Nephron progenitor cell (in vitro differentiated cells): ENCODE data around the gene CTSO.

Source experiments
- DNase-seq: peaks from one replicate; pipeline ENCODE4 v3.0.0; 2021
- H3K27ac Mint-ChIP-seq: 2 replicates; pipeline ENCODE4 v1.8.0; 2021; ENCODE audit warnings: mild to moderate bottlenecking, moderate library complexity, mixed read lengths
- H3K27me3 Mint-ChIP-seq: 2 replicates; pipeline ENCODE4 v1.8.0; 2021; ENCODE audit warnings: mild to moderate bottlenecking, low read depth, mixed read lengths; ENCODE audit not compliant: poor library complexity
- H3K36me3 Mint-ChIP-seq: 2 replicates; pipeline ENCODE4 v1.8.0; 2021; ENCODE audit warnings: low read depth, mixed read lengths
- H3K4me1 Mint-ChIP-seq: 2 replicates; pipeline ENCODE4 v1.8.0; 2021; ENCODE audit warnings: mixed read lengths
- H3K4me3 Mint-ChIP-seq: 2 replicates; pipeline ENCODE4 v1.8.0; 2021; ENCODE audit warnings: mild to moderate bottlenecking, moderate library complexity, mixed read lengths
- H3K9me3 Mint-ChIP-seq: 2 replicates; pipeline ENCODE4 v1.8.0; 2021; ENCODE audit warnings: mild to moderate bottlenecking, moderate library complexity, mixed read lengths
- CTCF ChIP-seq: fragments of 200-600 bp; sonication (generic); IDR thresholded peaks from 2 replicates; pipeline ENCODE4 v1.5.0; 2021; ENCODE audit warnings: antibody characterized with exemption

CTSO gene

GRCh38 chr4:155889031-155889793 is 64.5 kb downstream of the CTSO start:
- Mint-ChIP-seq H3K36me3 (peaks cover 32% of the 10 kb centered on the region), H3K4me1 (no peaks in the 10 kb centered on the region), H3K27ac (no peak overlapping the region), H3K27me3 (peaks cover 2% of the 10 kb centered on the region), H3K9me3 (peaks cover 48% of the 10 kb centered on the region), H3K4me3 (no peak overlapping the region)
- TF ChIP-seq CTCF: no peak
- DNase-seq: no peak

DNA sequence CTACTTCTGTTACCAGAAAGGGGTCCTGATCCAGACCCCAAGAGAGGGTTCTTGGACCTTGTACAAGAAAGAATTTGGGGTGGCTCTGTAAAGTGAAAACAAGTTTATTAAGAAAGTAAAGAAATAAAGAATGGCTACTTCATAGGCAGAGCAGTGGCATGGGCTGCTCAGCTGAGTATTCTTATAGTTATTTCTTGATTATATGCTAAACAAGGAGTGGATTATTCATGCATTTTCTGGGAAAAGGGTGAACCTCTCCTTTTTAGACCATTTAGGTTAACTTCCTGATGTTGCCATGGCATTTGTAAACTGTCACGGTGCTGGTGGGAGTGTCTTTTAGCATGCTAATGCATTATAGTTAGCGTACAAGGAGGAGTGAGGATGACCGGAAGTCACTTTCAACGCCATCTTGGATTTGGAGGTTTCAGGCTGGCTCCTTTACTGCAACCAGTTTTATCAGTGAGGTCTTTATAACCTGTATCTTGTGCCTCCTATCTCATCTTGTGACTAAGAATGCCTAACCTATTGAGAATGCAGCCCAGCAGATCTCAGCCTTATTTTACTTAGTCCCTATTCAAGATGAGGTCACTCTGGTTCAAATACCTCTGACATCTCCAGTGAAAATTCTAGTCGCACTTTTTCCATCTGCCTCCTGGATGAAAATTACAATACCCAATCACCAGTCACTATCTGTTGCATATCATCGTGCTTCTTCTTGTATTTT is 65.7 kb downstream of the CTSO start:
- Mint-ChIP-seq H3K27ac (no peak overlapping the region), H3K4me3 (no peak overlapping the region), H3K27me3 (peaks cover 2% of the 10 kb centered on the region), H3K36me3 (peaks cover 31% of the 10 kb centered on the region), H3K9me3 (peaks cover 49% of the 10 kb centered on the region), H3K4me1 (no peaks in the 10 kb centered on the region)
- no peak for DNase-seq
- TF ChIP-seq CTCF: no peak

DNA sequence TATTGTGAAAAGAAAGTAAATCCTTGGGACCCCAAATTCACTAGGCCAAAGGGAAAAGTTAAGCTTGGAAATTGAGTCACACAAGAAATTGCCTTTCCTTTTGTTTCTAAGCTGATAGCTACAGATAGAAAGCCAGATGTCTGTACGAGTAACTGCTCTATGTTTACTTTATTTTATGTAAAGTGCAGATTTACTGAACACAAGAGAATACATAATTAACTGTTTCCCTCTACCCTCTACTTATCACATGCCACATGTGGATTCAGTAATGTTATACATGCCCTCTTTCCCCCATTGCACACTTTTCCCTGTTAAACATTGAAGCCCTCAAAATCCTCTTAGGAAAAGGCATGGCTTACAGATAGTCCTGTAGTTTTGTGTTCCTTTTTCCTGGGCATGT is 66.6 kb downstream of the CTSO start:
- peaks cover 45% of the 10 kb centered on the region for H3K9me3 Mint-ChIP-seq
- no peaks in the 10 kb centered on the region for H3K4me1 Mint-ChIP-seq
- no peak overlapping the region for H3K4me3 Mint-ChIP-seq

DNA sequence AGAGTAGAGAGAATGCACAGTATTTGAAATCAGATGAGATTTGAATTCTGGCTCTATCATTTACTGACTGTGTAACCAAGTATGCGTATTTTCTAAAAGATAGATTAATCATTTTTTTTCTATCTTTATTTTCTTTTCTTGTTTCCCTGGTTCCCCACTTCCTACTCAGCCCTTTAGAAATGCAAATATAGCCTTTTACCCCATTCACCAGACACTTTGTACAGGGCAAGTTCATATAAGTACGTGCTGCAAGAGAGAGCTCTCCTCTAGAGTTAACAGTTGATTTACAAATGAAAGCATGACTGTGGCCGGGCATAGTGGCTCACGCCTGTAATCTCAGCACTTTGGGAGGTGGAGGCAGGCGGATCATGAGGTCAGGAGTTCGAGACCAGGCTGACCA is 68.0 kb downstream of the CTSO start:
- peaks cover 12% of the 10 kb centered on the region for H3K36me3 Mint-ChIP-seq
- DNase-seq: no peak
- H3K4me1 Mint-ChIP-seq: no peaks in the 10 kb centered on the region
- peaks cover 31% of the 10 kb centered on the region for H3K9me3 Mint-ChIP-seq
- no peak overlapping the region for H3K27ac Mint-ChIP-seq
- peaks cover 2% of the 10 kb centered on the region for H3K27me3 Mint-ChIP-seq
- no peak for TF ChIP-seq CTCF
- H3K4me3 Mint-ChIP-seq: no peak overlapping the region

More for the DNA sequence above, 66.6 kb downstream of the CTSO start:
- no peak for DNase-seq
- peaks cover 23% of the 10 kb centered on the region for H3K36me3 Mint-ChIP-seq
- H3K27ac Mint-ChIP-seq: no peak overlapping the region
- peaks cover 2% of the 10 kb centered on the region for H3K27me3 Mint-ChIP-seq
- no peak for TF ChIP-seq CTCF

DNA sequence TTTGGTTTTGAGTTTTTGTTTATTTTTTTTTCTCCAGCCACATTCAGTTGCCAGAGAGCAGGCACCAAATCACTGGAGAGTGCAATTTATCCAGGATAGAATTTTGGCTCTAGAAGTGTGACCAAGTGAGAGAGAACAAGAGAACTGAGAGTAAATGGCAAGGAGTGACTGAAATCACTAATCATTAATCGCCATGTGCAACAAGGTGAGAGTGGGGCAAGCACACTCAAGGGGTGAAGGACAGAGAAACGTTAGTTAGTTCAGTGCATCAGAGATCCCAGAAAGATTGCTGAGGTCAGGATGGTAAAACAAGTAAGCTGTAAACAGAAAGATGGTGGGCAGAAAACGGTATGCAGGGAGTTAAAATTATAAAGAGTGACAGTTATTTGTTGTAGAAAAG is 69.8 kb downstream of the CTSO start:
- Mint-ChIP-seq H3K27me3 (peaks cover 2% of the 10 kb centered on the region), H3K9me3 (peaks cover 28% of the 10 kb centered on the region), H3K4me1 (no peaks in the 10 kb centered on the region), H3K36me3 (peaks cover 5% of the 10 kb centered on the region), H3K27ac (no peak overlapping the region), H3K4me3 (no peak overlapping the region)
- TF ChIP-seq CTCF: no peak
- no peak for DNase-seq
